ENCODE measurements around the gene CCDC188. TPM values are rescaled to one million over a fixed set of nuclear protein-coding genes. Genes with fewer than 3 reads are reported as not detected.

CCDC188 gene
- total RNA-seq (10 to 100 TPM in 1 of 5 donors, 1 to 10 TPM in 1, under 1 TPM in 2, not detected in 1; 0.37 to 40.8 (median 2.1) TPM), polyA plus RNA-seq (1 to 10 TPM in 1 of 3 donors, under 1 TPM in 2; 0.10 to 2.7 (median 0.76) TPM)
- long read RNA-seq, donor 1: 0 reads
- long read RNA-seq, donor 2: 0 reads
- long read RNA-seq, donor 3: 0 reads
- long read RNA-seq, donor 4: 0 reads
- long read RNA-seq, donor 5: 0 reads
- long read RNA-seq, donor 6: 0 reads
- long read RNA-seq, donor 7: 0 reads
- long read RNA-seq, donor 8: 0 reads
- long read RNA-seq, donor 9: 0 reads
- long read RNA-seq, donor 10: 0 reads

DNA sequence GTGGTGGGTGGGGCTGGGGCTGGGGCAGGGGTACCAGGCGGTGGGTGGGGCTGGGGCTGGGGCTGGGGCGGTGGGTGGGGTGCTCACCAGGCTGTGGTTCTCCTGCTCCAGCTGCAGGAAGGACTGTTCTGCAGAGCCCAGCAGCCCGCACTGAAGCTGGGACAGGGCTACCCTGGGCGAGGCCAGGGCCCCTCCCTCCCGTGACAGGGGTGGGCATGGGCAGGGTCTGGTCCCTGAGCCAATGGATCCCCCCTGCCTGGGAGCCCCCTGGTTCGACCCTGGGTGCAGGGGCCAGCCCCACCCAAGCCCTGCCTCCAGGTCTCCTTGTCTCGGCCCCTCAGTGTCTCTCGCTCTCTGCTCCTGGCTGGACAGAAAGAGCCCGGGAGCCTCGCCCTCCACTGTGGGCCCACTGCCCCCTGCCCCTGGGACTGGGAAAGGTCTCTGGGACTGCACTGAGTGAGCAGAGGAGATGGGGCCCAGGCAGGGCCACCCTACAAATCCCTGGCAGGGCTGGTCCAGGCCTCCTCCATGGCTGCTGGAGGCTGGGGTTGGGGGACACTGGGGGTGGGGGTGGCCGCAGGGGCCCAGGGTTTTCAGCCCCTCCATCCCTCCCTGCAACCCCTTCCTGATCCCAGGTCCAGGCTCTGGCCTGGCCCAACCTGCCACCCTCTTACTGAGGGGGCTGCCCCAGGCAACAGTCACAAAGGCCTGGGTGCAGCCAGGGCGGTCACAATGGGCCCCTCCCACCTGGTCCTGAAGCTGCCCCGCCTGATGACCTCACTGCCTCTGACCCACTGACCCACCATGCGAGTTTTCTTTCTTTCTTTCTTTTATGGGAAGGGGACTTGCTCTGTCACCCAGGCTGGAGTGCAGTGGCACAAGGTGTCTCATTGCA, at the start of gene CCDC188:
Gene CCDC188, minus strand, starts transcription at position 675 of the 895 bp plus-strand sequence. Its CDS starts 69 bp downstream, at position 606.
- no peak for TF ChIP-seq EP300 (IDR thresholded peaks at IDR 0.05)
- H3K27me3 ChIP-seq: peaks cover 0 to 19% (median 8%) of the 10 kb centered on the region in 3 donors
- no peak for DNase-seq
- intact Hi-C loops (cut with DNase I; ENCODE audit: low total_unique reads): no loop called here
- no peaks in the 10 kb centered on the region for H3K4me1 ChIP-seq
- H3K36me3 ChIP-seq: peaks cover 0 to 7% (median 2%) of the 10 kb centered on the region in 4 donors
- no peak within 1 kb of the TSS for H3K4me3 ChIP-seq
- H3K27ac ChIP-seq: no peak within 1 kb of the TSS
- no peaks in the 10 kb centered on the region for H3K9me3 ChIP-seq
- WGBS, 5 donors: 49 to 71% (median 58%) methylated on average over 3 to 14 of the region's 14 CpGs

DNA sequence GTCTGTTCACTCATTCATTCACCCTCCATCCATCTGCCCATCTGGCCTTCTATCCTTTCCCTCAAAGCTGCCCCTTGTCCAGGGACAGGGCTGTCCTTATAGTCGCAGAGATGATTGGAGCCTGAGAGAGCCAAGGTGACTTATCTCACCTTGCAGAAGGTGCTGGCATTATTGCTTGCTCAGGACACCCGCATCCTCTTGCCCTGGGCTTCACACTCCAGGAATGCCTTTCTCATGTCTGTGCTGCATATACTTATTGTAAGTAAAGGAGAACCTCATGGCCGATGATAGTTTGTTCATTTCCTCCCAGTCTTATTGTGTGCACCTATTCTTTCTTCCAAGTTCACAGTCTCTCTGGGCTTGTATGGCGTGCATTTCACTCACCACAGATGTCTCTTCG, 49.1 kb upstream of the CCDC188 start:
- intact Hi-C loops (cut with DNase I; ENCODE audit: low total_unique reads): no loop called here
- Histone ChIP-seq H3K27ac (no peak overlapping the region), H3K4me1 (peaks cover 16 to 24% (median 18%) of the 10 kb centered on the region in 4 donors), H3K9me3 (no peaks in the 10 kb centered on the region), H3K27me3 (peaks cover 0 to 7% (median 0%) of the 10 kb centered on the region in 3 donors), H3K4me3 (no peak overlapping the region), H3K36me3 (no peaks in the 10 kb centered on the region)
- no peak for DNase-seq
- WGBS, 5 donors: 88 to 92% (median 90%) methylated on average over 5 of the region's 5 CpGs
- TF ChIP-seq POLR2A (IDR thresholded peaks at IDR 0.05) (no peak), EP300 (IDR thresholded peaks at IDR 0.05) (no peak), POLR2AphosphoS5 (IDR thresholded peaks at IDR 0.05) (no peak)
- TF ChIP-seq, protein P1, sequence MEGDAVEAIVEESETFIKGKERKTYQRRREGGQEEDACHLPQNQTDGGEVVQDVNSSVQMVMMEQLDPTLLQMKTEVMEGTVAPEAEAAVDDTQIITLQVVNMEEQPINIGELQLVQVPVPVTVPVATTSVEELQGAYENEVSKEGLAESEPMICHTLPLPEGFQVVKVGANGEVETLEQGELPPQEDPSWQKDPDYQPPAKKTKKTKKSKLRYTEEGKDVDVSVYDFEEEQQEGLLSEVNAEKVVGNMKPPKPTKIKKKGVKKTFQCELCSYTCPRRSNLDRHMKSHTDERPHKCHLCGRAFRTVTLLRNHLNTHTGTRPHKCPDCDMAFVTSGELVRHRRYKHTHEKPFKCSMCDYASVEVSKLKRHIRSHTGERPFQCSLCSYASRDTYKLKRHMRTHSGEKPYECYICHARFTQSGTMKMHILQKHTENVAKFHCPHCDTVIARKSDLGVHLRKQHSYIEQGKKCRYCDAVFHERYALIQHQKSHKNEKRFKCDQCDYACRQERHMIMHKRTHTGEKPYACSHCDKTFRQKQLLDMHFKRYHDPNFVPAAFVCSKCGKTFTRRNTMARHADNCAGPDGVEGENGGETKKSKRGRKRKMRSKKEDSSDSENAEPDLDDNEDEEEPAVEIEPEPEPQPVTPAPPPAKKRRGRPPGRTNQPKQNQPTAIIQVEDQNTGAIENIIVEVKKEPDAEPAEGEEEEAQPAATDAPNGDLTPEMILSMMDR (IDR thresholded peaks at IDR 0.05): no peak

DNA sequence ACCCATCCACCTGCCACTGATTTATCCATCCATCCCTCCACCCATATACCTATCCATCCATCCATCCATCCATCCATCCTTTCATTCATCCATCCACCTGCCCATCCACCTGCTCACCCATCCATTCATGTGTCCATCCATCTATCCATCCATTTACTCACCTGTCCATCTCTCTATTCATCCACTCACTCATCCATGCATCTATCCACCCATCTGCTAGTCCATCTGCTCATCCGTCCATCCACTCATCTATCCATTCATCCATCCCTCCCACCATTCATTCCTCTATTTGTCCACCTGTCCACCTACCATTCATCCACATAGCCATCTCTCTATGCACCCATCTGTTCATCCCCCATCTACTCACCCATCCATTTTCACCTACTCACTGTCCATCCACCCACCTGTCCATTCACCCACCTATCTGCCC, 48.6 kb upstream of the CCDC188 start:
- 77 to 98% (median 79%) methylated on average over 1 of the region's 1 CpG for WGBS, 5 donors
- no peaks in the 10 kb centered on the region for H3K36me3 ChIP-seq
- no peak for TF ChIP-seq POLR2AphosphoS5 (IDR thresholded peaks at IDR 0.05)
- no peak for TF ChIP-seq POLR2A (IDR thresholded peaks at IDR 0.05)
- TF ChIP-seq EP300 (IDR thresholded peaks at IDR 0.05): no peak
- TF ChIP-seq, protein P1 (IDR thresholded peaks at IDR 0.05): no peak
- no peaks in the 10 kb centered on the region for H3K9me3 ChIP-seq
- H3K27me3 ChIP-seq: peaks cover 0 to 7% (median 0%) of the 10 kb centered on the region in 3 donors
- DNase-seq: no peak
- H3K4me3 ChIP-seq: no peak overlapping the region
- peaks cover 13 to 19% (median 16%) of the 10 kb centered on the region in 4 donors for H3K4me1 ChIP-seq
- no peak overlapping the region for H3K27ac ChIP-seq
- intact Hi-C loops (cut with DNase I; ENCODE audit: low total_unique reads): no loop called here

DNA sequence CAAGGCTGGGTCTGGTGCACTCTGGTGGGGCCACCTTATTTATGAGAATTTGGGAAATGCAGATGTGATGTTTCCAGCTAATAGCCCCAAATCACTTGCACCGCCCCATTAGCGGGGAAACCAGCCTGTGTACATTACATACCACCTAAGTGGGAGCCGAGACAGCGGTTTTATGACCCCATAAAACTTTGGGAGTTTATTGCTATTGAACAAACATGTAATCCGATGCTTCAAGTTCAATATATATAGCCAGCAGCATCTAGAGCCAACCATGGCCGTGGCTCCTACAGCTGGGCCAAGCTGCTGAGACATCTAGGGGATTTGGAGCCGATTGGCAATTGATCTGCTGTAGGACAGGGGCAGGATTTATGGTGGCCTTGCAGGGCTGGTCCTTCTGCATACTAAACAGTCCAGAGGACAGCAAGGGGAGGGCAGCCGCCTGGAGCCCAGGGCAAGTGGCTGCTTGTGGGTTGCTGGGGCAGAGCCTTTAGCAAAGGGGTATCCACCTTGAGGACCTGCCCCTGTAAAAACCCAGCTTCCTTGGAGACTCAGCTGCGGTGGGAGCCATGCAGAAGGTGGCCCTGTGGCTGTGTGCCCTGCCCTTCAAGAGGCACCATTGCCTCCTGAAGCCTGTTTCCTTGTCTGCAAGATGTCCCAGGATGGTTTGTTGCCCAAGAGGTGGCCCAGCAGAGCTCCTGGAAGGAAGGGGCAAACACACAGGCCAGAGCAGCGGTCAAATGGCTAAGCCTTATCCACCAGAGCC, 47.9 kb upstream of the CCDC188 start:
- Histone ChIP-seq H3K4me1 (peaks cover 6 to 12% (median 9%) of the 10 kb centered on the region in 4 donors), H3K9me3 (no peaks in the 10 kb centered on the region), H3K27ac (no peak overlapping the region), H3K27me3 (peaks cover 0 to 7% (median 0%) of the 10 kb centered on the region in 3 donors), H3K36me3 (no peaks in the 10 kb centered on the region), H3K4me3 (no peak overlapping the region)
- TF ChIP-seq, protein P1 (IDR thresholded peaks at IDR 0.05): no peak
- TF ChIP-seq POLR2A (IDR thresholded peaks at IDR 0.05) (no peak), EP300 (IDR thresholded peaks at IDR 0.05) (no peak), POLR2AphosphoS5 (IDR thresholded peaks at IDR 0.05) (no peak)
- DNase-seq: no peak
- 72 to 84% (median 75%) methylated on average over 10 of the region's 10 CpGs for whole genome bisulfite sequencing, 5 donors
- intact Hi-C loops (cut with DNase I; ENCODE audit: low total_unique reads): no loop called here
